PC-9 (cell line): ENCODE data around the gene CTSF.

Experiments
- EZH2 ChIP-seq: fragments of 200-600 bp; sonication (generic); IDR thresholded peaks from 2 replicates; pipeline ENCODE4 v1.8.0; 2017; ENCODE audit warnings: antibody characterized with exemption, low read depth
- TF ChIP-seq, protein P1 (sequence below): fragments of 200-600 bp; sonication (generic); conservative IDR thresholded peaks from 2 replicates; pipeline ENCODE4 v1.6.1; 2017; ENCODE audit warnings: mixed run types, antibody characterized with exemption, mild to moderate bottlenecking, moderate library complexity

GRCh38 chr11:66531841-66532240 lies 36.6 kb downstream of the CTSF start:
- TF ChIP-seq EZH2, result no peak
- TF ChIP-seq, protein P1, sequence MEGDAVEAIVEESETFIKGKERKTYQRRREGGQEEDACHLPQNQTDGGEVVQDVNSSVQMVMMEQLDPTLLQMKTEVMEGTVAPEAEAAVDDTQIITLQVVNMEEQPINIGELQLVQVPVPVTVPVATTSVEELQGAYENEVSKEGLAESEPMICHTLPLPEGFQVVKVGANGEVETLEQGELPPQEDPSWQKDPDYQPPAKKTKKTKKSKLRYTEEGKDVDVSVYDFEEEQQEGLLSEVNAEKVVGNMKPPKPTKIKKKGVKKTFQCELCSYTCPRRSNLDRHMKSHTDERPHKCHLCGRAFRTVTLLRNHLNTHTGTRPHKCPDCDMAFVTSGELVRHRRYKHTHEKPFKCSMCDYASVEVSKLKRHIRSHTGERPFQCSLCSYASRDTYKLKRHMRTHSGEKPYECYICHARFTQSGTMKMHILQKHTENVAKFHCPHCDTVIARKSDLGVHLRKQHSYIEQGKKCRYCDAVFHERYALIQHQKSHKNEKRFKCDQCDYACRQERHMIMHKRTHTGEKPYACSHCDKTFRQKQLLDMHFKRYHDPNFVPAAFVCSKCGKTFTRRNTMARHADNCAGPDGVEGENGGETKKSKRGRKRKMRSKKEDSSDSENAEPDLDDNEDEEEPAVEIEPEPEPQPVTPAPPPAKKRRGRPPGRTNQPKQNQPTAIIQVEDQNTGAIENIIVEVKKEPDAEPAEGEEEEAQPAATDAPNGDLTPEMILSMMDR, result no peak
